HG03342 (cell line): ENCODE measurements around the gene RBM3.
"Not testable (repeated sequence)": the region's sequence is repeated elsewhere in the genome, so short reads cannot be mapped to it uniquely, and the experiment has no call there.

Experiments
- ATAC-seq: cut with Tn5 transposase; IDR thresholded peaks from one replicate; pipeline ENCODE4 v1.9.1; 2021; ENCODE audit warnings: mild to moderate bottlenecking, moderate library complexity; ENCODE audit not compliant: unreplicated experiment

RBM3 gene

GRCh38 chrX:48574270-48575266, at the start of gene RBM3:
TSS of gene RBM3 (plus strand) at chrX:48574484. CDS start at chrX:48575181, 697 bp downstream.
- ATAC-seq = peak; percentile 83

DNA sequence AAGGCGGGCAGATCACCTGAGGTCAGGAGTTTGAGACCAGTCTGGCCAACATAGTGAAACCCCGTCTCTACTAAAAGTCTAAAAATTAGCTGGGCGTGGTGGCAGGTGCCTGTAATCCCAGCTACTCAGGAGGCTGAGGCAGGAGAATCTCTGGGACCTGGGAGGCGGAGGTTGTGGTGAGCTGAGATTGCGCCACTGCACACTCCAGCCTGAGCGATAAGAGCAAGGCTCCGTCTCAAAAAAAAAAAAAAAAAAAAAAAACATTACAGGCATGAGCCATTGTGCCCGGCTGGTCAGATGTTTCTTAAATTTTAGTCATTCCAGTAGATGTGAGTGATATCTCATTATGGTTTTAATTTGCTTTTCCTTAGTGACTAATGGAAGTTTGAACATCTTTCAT, 48.4 kb upstream of the RBM3 start:
- ATAC-seq = not testable (repeated sequence)

DNA sequence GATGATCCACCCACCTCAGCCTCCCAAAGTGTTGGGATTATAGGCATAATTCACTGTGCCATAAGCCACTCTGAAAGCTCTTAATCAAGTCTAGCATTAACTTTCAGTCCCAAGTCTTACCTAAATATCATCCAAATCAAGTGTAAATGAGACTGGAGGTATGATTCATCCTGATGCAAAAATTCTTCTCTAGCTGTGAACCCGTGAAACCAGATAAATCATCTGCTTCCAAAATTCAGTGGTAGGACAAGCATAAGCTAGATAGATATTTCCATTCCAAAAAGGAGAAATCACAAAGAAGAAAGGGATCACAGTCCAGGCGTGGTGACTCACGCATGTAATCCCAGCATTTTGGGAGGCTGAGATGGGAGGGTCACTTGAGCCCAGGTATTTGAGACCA, 43.5 kb upstream of the RBM3 start:
- no peak for ATAC-seq

GRCh38 chrX:48531358-48531959, 42.8 kb upstream of the RBM3 start:
- no peak for ATAC-seq

- no peak for ATAC-seq
These were observed 42.1 kb upstream of the RBM3 start for GRCh38 chrX:48532161-48532560.

GRCh38 chrX:48533165-48533564, 41.1 kb upstream of the RBM3 start:
- ATAC-seq = no peak

- no peak for ATAC-seq
These were observed 35.5 kb upstream of the RBM3 start for GRCh38 chrX:48538641-48539344.

- peak; percentile 78 for ATAC-seq
These were observed 34.8 kb upstream of the RBM3 start, which contains the start of gene TBC1D25 for GRCh38 chrX:48539345-48540027. TSS of gene TBC1D25 (plus strand) at chrX:48539714. CDS start at chrX:48539798, 84 bp downstream.

DNA sequence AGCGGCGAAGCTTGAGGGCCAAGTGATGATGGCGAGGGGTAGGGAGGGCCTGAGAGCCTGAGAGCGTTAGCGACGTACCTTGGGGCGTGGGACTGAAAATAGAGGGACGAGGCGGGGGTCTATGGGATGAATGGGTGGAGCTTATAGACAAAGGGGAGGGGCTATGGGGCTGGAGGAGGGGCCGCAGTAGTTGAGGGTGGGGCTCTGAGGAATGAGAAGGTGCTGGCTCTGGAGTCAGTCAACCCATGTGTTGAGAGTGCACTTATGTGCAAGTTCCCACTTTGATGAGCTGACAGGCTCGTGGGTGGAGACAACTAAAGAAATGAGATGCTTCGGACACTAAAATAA, 34.3 kb upstream of the RBM3 start:
- ATAC-seq = peak; percentile 33

DNA sequence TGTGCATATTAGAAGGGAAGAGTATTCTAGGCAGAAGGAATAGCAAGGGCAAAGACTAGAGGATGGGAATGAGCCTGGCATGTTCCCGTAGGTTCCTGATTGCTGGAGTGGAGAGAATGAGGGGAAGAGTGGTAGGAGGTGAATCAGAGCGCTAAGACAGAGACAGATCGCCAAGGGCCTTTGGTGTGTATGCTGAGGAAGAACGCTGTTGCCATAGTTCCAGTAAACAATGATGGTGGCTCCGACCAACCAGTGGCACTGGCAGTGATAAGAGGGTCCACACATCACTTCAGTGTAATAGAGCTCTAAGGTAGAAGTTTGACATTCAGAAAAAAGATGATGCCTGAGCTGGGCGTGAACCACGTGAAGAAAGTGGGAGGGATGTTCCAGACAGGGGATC, 33.8 kb upstream of the RBM3 start:
- ATAC-seq = no peak

- no peak for ATAC-seq
These were observed 33.0 kb upstream of the RBM3 start for GRCh38 chrX:48541140-48541814.

DNA sequence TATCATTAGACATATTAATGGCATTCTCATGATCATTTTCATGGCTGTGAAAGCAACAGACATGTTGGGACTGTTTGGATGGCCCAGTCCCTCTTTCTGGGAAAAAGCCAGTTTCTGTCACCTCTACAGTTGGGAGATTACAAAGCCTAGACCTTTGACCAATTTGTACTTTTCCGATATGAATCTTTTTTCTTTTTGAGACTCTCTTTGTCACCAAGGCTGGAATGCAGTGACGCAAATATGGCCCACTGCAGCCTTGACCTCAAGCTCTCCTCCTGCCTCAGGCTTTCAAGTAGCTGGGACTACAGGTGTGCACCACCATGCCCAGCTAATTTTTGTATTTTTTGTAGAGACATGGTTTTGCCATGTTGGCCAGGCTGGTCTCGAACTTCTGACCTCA, 25.4 kb upstream of the RBM3 start:
- no peak for ATAC-seq

DNA sequence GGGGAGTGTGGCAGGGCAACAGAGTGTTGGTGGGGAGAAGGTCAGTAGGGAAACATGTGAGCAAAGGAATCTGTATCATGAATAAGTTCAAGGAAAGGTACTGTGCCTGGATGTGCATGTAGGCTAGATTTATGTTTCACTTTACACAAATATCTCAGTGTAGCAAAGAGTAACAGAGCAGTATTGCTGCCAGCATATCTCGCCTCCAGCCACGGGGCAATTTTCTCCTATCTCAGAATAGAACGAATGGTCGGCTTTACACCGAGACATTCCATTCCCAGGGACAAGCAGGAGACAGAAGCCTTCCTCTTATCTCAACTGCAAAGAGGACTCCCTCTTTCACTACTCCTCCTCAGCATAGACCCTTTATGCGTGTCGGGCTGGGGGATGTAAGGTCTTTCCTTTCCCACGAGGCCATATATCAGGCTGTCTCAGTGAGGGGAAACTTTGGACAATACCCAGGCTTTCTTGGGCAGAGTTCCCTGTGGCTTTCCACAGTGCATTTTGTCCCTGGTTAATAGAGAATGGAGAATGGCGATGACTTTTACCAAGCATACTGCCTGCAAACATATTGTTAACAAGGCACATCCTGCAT, 18.5 kb upstream of the RBM3 start:
- not testable (repeated sequence) for ATAC-seq

DNA sequence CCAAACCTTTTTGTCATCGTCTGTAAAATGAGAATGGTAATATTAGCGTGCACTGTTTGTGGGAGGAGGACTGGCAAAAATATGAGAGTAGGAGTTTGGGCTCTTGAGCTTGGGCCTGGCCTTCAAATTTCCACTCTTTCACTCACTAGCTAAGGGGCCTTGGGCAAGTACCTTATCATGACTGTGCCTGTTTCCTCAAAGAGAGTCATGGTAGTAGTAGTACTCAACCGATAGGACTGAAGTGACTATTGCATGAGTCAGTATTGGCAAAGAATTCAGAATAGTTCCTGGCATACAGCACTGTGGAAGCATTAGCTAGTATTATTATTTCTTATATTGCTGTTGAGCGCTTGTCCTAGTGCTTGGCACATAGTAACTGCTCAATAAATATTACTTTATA, 16.0 kb upstream of the RBM3 start:
- ATAC-seq = no peak

GRCh38 chrX:48559636-48560035, 14.6 kb upstream of the RBM3 start:
- ATAC-seq = no peak

- ATAC-seq = no peak
These were observed 14.2 kb upstream of the RBM3 start for GRCh38 chrX:48560056-48560455.

DNA sequence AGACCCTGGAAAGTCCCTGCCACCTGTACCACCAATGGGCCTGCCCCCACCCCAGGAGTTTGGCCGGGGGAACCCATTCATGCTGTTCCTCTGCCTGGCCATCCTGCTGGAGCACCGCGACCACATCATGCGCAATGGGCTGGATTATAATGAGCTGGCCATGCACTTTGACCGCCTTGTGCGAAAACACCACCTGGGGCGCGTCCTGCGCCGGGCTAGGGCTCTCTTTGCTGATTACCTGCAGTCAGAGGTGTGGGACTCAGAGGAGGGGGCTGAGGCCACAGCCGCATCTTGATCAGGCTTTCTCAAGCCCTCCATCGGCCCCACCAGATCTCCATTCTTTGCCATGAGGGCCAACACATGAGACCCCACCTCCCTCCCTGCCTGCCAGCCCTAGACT, 13.6 kb upstream of the RBM3 start:
- ATAC-seq = no peak

DNA sequence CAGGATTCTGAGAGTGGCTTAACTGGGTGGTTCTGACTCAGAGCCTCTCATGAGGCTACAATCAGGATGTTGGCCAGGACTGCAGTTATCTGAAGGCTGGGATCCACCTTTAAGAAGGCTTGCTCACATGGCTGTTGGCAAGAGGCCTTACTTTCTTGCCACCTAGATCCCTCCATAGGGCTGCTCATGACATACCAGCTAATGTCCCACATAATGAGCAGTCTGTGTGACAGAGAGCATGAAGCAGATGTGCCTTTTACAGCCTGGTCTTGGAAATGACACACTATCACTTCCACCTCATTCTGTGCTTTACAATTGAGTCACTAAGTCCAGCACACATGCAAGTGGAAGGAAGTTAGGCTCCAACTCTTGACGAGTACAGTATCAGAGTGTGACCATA, 4.3 kb upstream of the RBM3 start:
- peak; percentile 43 for ATAC-seq

- peak; percentile 5 for ATAC-seq
These were observed 504 bp upstream of the RBM3 start for GRCh38 chrX:48573690-48574269.

DNA sequence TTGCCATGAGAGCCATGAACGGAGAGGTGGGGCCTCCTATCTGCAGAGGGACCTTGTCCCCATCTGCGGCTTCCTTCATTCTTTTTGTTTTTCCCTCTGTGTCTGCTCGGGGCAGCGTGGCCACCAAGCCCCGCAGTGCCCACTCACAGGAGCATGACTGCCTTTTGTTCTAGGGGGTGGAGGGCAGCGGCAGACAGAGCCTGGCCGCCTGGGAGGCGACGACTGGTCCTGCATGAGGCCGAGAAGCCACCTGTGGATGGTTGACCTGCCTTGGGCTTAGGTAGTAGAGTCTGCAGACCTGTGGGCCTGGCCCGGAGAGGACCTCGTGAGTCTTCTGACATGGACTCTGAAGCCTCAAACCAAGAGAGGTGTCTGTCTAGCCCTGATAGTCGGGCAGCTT, 1.4 kb downstream of the RBM3 start:
- no peak for ATAC-seq
